GM19023 (cell line): ENCODE results near the gene SMPD1.

Experiments
- ATAC-seq: cut with Tn5 transposase; IDR thresholded peaks from one replicate; pipeline ENCODE4 v1.9.1; 2021; ENCODE audit warnings: mild to moderate bottlenecking, moderate library complexity; ENCODE audit not compliant: unreplicated experiment

The SMPD1 gene

DNA sequence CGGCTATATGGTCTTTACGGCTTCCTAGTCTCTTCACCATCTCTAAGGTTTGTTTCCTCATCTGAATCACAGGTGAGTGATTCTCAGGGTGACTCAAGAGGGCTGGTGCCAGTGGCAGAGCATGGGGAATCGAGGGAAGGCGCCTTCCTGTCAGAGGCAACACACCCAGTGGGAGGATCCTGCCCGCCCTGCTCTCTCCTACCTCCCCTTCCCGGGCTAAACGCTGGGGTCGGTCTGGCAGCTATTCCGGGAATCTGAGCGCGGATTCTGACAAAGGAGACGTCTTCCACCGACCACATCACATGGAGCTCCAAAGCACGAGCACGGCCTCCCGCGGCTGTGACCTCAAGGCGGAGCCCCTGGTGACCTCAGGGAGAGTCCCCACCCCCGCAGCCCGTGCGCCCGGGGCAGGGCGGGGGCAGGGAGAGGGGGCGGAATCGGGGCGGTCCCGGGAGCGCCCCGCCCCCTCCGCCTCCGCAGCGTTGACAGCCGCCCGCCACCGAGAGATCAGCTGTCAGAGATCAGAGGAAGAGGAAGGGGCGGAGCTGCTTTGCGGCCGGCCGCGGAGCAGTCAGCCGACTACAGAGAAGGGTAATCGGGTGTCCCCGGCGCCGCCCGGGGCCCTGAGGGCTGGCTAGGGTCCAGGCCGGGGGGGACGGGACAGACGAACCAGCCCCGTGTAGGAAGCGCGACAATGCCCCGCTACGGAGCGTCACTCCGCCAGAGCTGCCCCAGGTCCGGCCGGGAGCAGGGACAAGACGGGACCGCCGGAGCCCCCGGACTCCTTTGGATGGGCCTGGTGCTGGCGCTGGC, at the start of gene SMPD1:
Gene SMPD1, plus strand, starts transcription at position 570 of the 813 bp plus-strand sequence. Its CDS starts 125 bp downstream, at position 695.
- ATAC-seq = peak; percentile 97

DNA sequence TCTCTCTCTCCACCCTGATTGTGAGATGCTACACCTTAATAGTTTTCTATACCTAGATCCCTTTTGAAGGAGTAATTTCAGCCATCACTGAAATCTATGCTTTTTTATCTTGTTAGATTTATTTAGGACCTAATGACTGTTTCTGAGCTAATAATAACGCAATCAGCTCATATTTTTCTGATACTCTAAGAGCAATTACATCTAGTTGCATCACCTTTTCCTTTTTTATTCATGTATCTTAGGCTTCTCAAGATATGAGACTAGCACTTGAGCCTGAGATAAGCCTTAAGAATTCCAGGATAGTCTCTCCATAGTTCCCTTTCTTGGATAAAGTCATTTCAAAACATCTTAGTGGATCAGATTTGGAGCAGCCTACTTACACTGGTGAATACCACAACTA, 44.9 kb upstream of the SMPD1 start:
- ATAC-seq = no peak

DNA sequence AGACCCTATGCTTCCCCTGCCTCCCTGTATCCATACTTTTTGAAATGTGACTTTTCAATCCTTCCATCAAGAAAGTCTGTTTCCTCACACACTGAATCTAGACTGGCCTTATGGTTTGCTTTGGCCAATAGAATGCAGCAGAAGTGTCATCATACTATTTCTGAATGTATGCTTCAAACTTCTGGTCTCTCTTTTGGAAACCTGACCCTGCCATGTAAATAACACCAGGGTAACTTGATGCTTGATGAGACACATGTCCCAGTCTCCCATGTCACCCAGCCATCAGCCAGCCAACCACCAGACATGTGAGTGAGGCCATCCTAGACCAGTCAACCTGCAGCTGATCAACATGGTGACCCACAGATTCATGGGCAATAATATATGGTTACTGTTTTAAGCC, 40.2 kb upstream of the SMPD1 start:
- ATAC-seq = no peak

DNA sequence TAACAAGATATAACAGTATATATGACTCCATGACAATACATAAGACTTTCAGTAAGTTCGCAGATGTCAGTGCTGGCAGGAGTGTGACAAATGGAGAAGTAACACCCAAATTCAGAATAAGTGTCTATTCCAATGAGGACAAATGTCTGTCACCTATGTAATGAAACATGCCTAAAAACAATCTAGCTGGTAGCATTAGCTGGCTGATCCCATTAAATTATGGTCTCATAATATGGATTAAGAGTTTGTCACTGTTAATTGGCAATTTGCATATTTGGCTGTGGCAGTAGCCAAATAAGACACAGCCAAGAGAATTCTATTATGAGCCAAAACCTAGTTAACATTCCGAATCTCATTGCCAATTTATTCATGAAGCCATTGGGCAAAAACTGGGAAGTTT, 39.8 kb upstream of the SMPD1 start:
- no peak for ATAC-seq

DNA sequence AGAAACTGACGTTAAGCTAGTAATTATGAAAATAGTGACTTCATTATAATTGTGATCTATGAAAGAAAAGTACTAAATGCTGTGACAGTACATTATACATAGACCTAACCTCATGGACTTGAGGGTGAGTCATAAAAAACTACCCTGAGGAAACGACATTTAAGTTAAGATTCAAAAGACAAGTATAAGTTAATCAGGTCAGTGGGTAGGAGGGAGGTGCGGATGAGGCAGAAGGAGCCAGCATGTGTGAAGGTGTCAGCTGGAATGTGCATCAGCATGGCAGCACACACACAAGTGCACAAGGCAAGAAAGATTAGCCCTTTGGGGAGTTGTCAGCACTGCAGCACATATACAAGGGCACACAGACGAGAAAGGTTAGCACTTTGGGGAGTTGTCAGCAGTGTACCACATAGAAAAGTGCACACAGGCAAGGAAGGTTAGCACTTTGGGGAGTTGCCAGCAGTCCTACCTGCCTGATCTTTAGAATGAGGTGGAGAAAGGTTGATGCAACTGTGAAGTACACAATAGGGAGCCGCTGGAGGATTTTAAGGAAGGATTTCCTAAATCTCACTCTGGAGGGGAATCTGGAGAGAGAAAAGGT, 38.4 kb upstream of the SMPD1 start:
- ATAC-seq = no peak

DNA sequence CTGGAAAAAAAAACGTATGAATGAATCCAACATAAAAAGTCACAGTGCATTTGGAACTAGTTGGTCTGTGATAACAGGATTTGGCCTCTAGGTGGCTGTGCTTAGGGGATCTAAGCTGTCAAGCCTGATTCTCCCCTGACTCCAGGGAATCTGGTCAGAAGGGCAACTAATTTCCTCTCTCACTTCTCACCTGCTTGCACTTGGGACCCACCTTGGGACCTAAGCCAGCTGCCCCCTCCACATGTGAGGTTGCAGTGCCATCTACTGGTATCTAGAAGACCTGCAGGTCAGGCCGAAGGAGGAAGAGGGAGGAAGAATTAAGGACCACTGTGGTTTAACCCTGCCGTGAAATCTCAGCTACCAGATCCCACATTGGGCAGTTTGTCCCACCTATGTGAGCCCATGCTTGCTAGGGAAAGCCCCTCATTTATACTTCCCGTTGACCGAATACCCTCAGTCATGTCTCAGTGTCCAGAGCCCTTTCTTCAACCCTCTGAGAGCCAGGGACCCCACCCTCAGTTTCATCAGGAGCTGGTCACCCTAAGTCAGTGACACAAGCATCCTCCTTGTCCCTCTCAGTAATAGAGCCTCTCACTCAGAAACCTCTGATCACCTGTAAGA, 36.8 kb upstream of the SMPD1 start:
- ATAC-seq = peak; percentile 70

DNA sequence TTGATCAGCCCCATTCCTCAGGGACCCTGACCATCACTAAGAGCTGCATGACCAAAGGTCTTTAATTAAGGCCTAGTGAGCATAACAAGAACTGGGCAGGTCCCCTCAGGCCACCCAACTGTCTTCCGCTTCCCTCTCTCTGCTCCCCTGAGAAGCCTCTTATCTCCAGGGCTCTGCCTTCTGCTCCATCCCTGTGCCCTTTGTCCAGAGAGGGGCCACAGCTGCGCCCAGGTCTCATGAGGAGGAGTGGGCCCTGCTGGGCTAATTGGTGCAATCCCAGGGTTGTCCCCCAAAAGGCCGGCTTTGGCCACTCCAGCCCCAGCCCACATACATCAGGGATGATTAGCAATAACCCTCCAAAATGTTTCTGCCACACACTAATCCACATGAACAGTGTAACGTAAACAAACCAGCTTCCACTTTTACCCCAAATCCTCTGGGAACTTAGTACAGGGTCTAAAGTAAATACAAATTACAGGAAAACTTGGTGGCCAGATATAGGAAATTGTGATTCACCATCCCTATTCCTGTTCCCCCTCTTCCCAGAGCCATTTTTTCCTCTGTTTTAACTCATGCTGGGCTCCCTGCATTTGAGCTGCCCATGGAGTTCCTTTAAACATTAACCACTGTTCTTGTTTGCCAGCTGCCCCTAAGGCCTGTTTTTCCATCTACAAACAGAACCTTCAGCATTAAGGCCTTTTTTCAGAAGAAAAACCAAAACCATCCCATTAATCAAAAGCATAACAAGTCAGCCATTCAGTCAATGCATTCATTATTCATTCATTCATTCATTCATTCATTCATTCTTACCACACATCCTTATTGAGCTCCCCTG, 35.4 kb upstream of the SMPD1 start:
- no peak for ATAC-seq

DNA sequence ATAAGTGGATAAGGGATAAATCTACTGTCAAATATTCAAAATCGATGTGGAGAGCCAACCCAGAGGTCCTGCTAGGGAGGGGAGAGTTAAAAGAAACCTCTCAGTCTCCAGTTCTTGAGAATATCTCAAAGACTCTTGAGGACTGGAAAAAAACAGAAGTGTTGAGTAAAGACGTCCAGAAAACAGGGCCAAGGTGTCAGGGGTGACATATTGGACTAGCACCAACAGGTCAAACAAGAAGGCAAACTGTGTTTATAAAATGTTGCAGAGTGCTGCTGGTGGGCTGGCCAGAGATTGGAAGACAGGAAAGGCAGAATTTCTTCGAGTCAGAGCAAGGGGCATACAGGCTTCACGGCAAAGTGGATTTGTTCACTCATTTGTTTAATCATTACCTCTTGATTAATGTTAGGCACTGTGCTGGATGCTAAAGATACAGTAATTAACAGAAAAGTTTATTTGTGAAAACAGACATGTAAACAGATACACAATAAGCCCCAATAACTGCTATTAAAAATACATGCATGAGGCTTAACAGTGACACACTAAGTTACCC, 33.7 kb upstream of the SMPD1 start:
- ATAC-seq = no peak

DNA sequence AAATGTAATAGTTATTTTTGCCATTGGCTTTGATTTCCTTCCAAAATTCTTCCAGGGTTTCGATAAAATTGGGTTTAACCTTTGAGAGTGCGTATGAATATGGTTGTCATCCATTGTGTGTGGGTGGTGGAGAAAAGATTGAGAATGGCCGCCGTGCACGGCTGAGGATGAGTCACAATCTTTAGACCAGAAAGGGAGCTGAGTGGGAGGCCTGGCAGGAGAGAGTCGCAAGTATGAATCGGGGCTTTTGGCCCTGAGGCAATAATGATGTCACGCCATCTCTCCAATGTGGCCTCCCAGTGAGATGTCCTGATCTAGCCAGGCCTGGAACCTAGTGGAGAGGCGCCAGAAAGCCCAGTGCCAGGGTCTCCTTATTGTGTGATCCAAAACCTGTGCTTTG, 33.1 kb upstream of the SMPD1 start:
- ATAC-seq = no peak

DNA sequence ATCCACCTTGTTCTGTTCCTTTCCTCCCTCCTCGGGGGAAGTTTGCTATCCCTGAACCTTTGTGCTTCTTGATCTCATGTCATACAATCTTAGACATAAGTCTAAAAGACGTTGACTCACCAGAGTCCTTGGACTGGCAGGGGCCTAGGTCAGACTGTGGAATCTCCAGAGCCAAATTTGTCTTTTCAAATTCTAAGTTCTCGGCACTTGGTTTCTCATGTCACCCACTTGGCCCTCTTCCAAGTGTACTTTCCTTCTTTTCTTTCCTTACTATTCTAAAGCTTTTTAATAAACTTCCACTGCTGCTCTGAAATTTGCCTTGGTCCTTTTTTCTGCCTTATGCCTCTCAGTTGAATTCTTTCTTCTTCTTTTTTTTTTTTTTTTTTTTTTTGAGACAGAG, 30.1 kb upstream of the SMPD1 start:
- ATAC-seq = no peak

DNA sequence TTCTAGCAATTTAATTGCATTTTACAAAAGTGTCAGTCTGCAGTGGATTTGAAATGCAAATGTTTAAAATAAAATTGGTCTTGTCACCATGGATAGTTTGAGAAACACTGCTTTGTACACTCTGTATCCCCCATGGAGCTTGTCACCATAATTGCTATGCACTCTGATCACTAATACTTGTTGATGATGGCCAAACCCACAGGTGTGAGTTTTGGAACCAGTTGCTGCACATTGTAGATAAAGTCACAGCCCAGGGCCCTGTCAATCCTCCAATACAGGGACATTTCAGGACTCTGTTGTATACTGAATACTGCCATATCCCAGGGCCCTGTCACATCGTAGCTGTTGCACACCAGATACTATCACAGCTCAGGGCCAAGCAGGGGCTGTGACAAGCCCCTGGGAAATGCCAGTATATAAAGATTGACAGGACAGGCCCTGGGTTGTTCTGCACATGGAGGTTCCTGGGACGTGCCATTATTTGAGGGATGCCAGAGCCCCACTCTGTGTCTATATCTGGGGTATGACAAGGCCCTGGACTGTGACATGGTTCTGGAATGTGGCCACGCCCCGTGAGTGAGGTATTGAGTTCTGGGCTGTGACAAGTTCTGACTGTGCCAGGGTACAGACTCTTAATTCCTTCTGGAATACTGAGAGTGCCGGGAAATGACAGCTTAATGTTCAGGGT, 27.9 kb upstream of the SMPD1 start:
- no peak for ATAC-seq

DNA sequence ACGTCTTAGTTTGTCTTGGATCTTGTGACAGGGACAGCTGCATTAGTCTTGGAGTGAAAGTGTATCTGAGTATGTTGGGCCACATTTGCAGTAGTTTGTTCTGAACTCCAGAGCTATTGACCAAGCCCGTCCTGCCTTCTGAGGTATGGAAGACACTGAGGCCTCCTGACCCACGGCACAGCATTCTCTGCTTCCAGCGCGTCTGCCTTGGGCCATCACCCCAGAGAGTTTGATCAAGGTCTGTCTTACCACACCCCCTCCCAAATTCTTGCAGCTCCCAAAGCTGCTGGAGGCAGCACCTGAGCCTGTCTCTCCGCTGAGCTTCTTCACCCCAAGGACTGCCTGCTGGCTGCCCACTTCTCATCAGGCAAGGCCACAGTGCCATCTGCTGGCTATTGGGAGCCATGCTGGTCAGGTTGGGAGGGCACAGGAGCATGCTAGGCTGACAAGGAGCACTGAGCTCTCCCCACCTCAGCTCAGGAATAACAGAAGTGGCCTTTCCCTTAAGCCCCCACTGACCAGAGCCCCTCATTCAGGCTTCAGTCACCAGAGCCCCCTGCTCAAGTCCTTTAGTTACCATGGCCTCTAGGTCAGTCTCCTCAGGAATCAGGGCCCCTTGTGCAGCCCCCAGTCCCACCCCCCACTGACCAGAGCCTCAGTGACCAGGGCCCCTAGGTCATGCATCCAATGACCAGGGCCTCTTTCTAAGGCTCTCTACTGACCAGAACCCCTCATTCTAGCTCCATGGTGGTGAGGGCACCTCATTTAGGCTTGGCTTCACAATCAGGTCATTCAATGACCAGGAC, 27.2 kb upstream of the SMPD1 start:
- peak; percentile 88 for ATAC-seq

DNA sequence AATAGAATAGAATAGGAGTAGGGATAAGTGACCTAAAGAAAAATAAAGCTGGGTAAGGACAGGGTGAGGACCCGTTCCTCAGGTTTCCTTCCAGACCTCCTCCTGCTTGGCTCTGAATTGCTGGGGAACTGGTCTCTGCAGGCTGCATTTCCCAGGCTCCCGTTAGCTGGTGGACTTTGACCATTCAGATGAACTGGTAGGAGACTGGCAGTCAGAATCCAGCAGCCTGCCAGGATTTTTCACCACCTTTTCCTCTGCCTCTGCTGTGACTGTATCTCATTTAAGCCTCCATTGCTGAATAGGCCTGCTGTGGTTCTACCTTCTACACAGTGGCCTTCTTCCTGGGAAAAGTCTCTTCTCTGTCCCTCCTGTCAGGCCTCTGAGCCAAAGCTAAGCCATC, 24.6 kb upstream of the SMPD1 start:
- no peak for ATAC-seq

DNA sequence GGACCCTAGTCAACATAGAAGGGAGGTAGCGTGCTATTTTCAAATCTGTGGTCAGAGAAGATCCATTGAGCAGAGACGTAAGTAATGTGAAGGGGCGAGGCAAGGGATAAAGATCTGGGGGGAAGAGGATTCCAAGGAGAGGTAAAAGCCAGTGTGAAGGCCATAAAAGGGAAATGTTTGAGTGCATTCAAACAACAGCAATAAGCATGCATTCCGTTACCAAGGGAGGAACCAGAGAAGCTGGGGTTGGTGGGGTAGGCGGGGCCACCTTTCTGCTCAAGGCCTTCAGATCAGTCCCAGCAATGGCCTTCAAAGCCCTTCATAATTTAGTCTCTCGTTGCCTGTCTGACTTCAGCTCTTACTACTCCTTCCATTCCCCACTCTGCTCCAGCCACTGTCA, 18.4 kb upstream of the SMPD1 start:
- no peak for ATAC-seq

DNA sequence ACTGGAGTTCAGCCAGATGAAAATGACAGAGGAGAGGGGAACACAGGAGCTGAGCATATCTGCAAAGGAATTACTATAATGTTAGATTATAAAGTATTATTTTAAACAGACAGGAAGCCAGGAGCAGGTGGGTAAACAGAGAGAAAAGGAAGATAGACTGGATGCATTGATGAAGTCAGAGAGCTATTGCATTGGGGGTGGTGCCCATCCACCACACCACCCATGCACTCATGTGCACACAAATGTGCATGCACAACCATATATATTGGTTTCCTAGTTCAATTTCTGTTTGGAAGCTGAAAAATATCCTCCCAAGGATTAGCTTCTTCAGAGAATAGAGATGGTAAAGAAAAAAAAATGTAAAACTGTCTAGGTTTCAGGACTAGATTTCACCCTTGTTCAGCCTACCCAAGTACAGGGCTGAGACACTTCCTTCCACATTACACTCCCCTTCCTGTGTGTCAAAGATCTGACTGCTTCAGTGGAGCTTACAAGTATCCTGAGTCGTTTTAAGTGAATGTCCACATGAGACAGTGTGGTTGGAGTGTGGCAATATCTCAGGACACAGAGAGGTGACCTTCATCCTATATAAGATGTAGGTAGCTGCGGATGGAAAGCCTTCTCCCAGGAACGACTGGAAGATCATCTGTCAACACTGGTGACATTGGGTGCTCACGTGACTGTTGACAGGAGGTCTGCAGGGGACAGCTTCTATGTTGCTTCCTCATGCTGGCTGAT, 12.2 kb upstream of the SMPD1 start:
- ATAC-seq = no peak

DNA sequence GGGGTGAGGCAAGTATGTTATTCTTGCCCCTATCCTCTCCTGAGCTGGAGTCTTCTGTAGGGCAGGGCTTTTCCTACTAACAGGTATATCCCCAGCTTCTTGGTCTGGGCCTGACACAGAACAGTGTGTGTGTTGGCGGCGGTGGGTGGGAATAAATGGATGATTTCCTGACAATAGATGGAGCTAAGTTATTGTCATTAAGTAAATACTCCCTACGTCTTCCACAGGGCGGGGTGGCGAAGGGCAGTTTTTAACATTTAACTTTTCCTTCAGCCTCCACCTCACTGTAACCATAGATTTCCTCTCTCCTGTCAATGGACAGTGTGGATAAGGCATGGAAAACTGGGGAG, 11.7 kb upstream of the SMPD1 start:
- ATAC-seq = no peak

DNA sequence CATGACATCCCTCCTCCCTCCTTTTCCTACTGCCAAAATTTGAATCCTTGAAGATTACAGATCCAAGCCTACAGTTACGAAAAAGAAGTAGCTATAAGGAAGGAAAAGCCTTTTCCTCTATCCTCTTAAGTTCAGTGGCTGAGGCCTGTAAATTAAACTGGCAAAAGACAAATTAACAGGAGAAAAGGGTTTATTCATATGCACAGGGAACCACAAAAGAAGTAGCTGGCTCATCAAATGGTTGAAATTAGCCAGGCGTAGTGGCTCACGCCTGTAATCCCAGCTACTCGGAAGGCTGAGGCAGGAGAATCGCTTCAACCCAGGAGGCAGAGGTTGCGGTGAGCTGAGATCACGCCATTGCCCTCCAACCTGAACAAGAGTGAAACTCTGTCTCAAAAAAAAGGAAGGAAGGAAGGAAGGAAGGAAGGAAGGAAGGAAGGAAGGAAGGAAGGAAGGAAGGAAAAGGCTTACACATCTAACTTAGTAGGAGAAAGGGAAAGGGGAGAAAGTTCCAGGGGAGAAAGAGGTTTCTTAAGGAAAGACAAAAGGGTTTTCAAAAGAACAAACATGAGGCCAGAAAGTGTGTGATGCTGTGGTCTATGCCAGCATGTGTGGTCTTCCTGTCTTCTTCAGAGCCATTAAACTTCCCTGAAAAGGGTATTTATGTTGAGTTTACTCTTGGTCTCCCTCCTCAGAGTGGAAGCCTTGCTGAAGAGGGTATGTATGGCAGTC, 5.1 kb upstream of the SMPD1 start:
- no peak for ATAC-seq

DNA sequence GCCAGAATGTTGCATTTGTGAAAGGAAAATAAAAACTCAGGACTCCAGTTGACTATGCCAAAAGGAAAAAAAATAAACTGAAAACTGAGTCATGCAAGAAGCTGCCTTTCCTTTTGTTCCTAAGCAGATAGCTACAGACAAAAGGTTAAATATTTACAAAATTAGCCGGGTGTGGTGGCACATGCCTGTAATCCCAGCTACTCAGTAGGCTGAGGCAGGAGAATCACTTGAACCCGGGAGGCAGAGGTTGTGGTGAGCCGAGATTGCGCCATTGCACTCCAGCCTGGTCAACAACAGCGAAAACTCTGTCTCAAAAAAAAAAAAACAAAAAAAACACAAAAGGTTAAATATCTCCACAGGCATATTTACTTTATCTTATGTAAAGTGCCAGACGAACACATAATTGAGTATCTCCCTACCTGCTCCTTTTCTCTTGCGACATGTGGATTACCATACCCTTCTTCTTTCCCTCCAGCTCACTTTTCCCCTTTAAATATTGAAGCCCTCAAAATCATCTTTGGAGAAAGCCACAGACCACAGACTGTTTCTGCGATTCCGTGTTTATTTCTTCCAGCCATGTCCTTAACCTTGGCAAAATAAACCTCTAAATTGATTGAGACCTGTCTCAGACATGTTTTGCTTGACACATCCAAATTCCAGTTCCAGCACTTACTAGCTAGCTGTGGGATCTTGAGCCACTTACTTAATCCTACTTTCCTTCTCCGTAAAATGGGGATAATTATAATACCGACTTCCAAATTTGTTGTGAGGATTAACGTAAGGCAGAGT, 2.3 kb upstream of the SMPD1 start:
- ATAC-seq = no peak
